ENCODE data around the gene IFNAR1.

Gene IFNAR1

GRCh38 chr21:33324291-33325221 is at the start of gene IFNAR1:
TSS of gene IFNAR1 (plus strand) at chr21:33324970. CDS start at chr21:33325056, 86 bp downstream.
- no peak within 1 kb of the TSS for H2AFZ ChIP-seq (ENCODE audit: low read length)
- peaks cover 17% of the 10 kb centered on the region for H3K36me3 ChIP-seq (ENCODE audit: insufficient read depth, low read length)
- H3K4me2 ChIP-seq (ENCODE audit: low read length) = peak within 1 kb of the TSS; percentile 97
- peak within 1 kb of the TSS; percentile 92 for H3K27ac ChIP-seq (ENCODE audit: low read depth, low read length, poor library complexity, severe bottlenecking)
- H3K9ac ChIP-seq (ENCODE audit: low read length) = peak within 1 kb of the TSS; percentile 83
- H3F3A ChIP-seq (ENCODE audit: insufficient read depth, low read length) = no peaks in the 10 kb centered on the region
- H3K9me2 ChIP-seq (ENCODE audit: low read depth, low read length) = no peaks in the 10 kb centered on the region
- H3K79me2 ChIP-seq (ENCODE audit: insufficient read depth, low read length) = peaks cover 45% of the 10 kb centered on the region
- H3K4me3 ChIP-seq (ENCODE audit: low read depth, low read length, poor library complexity, severe bottlenecking) = peak within 1 kb of the TSS; percentile 85
- peaks cover 37% of the 10 kb centered on the region for H3K4me1 ChIP-seq (ENCODE audit: insufficient read depth, low read length, severe bottlenecking)
- TF ChIP-seq CTCF (IDR thresholded peaks at IDR 0.05; ENCODE audit: low read length) (no peak), EZH2 (IDR thresholded peaks at IDR 0.05; ENCODE audit: borderline replicate concordance, low read length) (no peak)
- no peaks in the 10 kb centered on the region for H3K9me3 ChIP-seq (ENCODE audit: low read length)
- no peaks in the 10 kb centered on the region for H3K27me3 ChIP-seq (ENCODE audit: insufficient read depth, low read length)
- no peaks in the 10 kb centered on the region for H4K20me1 ChIP-seq (ENCODE audit: insufficient read depth, low read length)

GRCh38 chr21:33278721-33279120 is 46.0 kb upstream of the IFNAR1 start:
- Histone ChIP-seq H3K9ac (ENCODE audit: low read length) (no peak overlapping the region), H3K9me2 (ENCODE audit: low read depth, low read length) (no peaks in the 10 kb centered on the region), H3F3A (ENCODE audit: insufficient read depth, low read length) (no peaks in the 10 kb centered on the region), H3K79me2 (ENCODE audit: insufficient read depth, low read length) (no peaks in the 10 kb centered on the region), H3K4me3 (ENCODE audit: low read depth, low read length, poor library complexity, severe bottlenecking) (no peak overlapping the region), H3K4me1 (ENCODE audit: insufficient read depth, low read length, severe bottlenecking) (no peaks in the 10 kb centered on the region), H4K20me1 (ENCODE audit: insufficient read depth, low read length) (no peaks in the 10 kb centered on the region), H3K9me3 (ENCODE audit: low read length) (peaks cover 8% of the 10 kb centered on the region; the same call in 1 of the 2 replicates), H3K36me3 (ENCODE audit: insufficient read depth, low read length) (peaks cover 93% of the 10 kb centered on the region), H3K27ac (ENCODE audit: low read depth, low read length, poor library complexity, severe bottlenecking) (no peak overlapping the region), H2AFZ (ENCODE audit: low read length) (no peak overlapping the region), H3K4me2 (ENCODE audit: low read length) (no peak overlapping the region), H3K27me3 (ENCODE audit: insufficient read depth, low read length) (no peaks in the 10 kb centered on the region)
- TF ChIP-seq EZH2 (IDR thresholded peaks at IDR 0.05; ENCODE audit: borderline replicate concordance, low read length) (no peak), CTCF (IDR thresholded peaks at IDR 0.05; ENCODE audit: low read length) (no peak)

- Histone ChIP-seq H3K4me3 (ENCODE audit: low read depth, low read length, poor library complexity, severe bottlenecking) (no peak overlapping the region), H3K9ac (ENCODE audit: low read length) (no peak overlapping the region), H3K4me2 (ENCODE audit: low read length) (no peak overlapping the region), H3K79me2 (ENCODE audit: insufficient read depth, low read length) (no peaks in the 10 kb centered on the region), H3K27ac (ENCODE audit: low read depth, low read length, poor library complexity, severe bottlenecking) (no peak overlapping the region), H4K20me1 (ENCODE audit: insufficient read depth, low read length) (no peaks in the 10 kb centered on the region), H3K4me1 (ENCODE audit: insufficient read depth, low read length, severe bottlenecking) (no peaks in the 10 kb centered on the region), H3K36me3 (ENCODE audit: insufficient read depth, low read length) (peaks cover 93% of the 10 kb centered on the region), H3K9me2 (ENCODE audit: low read depth, low read length) (no peaks in the 10 kb centered on the region), H3K9me3 (ENCODE audit: low read length) (peaks cover 8% of the 10 kb centered on the region; the same call in 1 of the 2 replicates), H3F3A (ENCODE audit: insufficient read depth, low read length) (no peaks in the 10 kb centered on the region), H3K27me3 (ENCODE audit: insufficient read depth, low read length) (no peaks in the 10 kb centered on the region), H2AFZ (ENCODE audit: low read length) (no peak overlapping the region)
- TF ChIP-seq CTCF (IDR thresholded peaks at IDR 0.05; ENCODE audit: low read length) (no peak), EZH2 (IDR thresholded peaks at IDR 0.05; ENCODE audit: borderline replicate concordance, low read length) (no peak)
Observed at GRCh38 chr21:33279330-33279820, 45.4 kb upstream of the IFNAR1 start.

All from OCI-LY1 (cell line).